Mucosa of descending colon (tissue), 3 donors: Measurements from ENCODE around the gene INSRR. TPM values are rescaled to one million over a fixed set of nuclear protein-coding genes. Genes with fewer than 3 reads are reported as not detected.

Experiments
- ATAC-seq: fragments of 200-7000 bp; cut with Tn5 transposase; one replicate; pipeline ENCODE4 v1.9.1; 2020; ENCODE audit warnings: mild to moderate bottlenecking, moderate library complexity
- DNase-seq, 3 donors: peaks; one replicate each; pipeline ENCODE4 v3.0.0-alpha.2; 2020
- H3K36me3 ChIP-seq: fragments of 200-600 bp; one replicate; pipeline ENCODE4 v1.8.0; 2021; ENCODE audit warnings: low read depth, mild to moderate bottlenecking
- H3K4me1 ChIP-seq: fragments of 200-600 bp; one replicate; pipeline ENCODE4 v1.8.0; 2021; ENCODE audit warnings: low read depth, mild to moderate bottlenecking
- H3K4me3 ChIP-seq: fragments of 200-600 bp; one replicate; pipeline ENCODE4 v1.8.0; 2021; ENCODE audit warnings: mild to moderate bottlenecking
- H3K9me3 ChIP-seq: fragments of 200-600 bp; one replicate; pipeline ENCODE4 v1.8.0; 2021; ENCODE audit warnings: mild to moderate bottlenecking
- intact Hi-C, 2 donors: fragments of 100-400 bp; cut with DNase I in 1 of 2; cut with micrococcal nuclease in 1 of 2; formaldehyde crosslinking; loops; one replicate each; pipeline versions ENCODE4 v1.11.0 to v1.11.1; 2022; cut with DNase I, micrococcal nuclease
- total RNA-seq, 3 donors: library from RNA; stranded (reverse); fragmentation: NEBNext Ultra II Directional in 2 of 3; extraction: Animal tissue kit (Norgen Biotek cat#: 25700) in 2 of 3; gene quantifications; one replicate each; pipeline versions ENCODE4 v1.2.1 to v1.2.4, GENCODE V29; 2021 to 2023
- TF ChIP-seq, protein P1 (sequence below): fragments of 200-600 bp; IDR thresholded peaks from one replicate; pipeline ENCODE4 v1.8.0; 2022; ENCODE audit warnings: antibody characterized with exemption, mild to moderate bottlenecking
- donor health status: DM: no; HTN: no; CAD: no; lungs with moderate emphysema.
- donor health status: DM: no; HTN: no; CAD: no.
- donor health status: DM: no; HTN: yes; CAD: no.

The INSRR gene
- total RNA-seq, 3 donors from 2014 or later: 0.06 to 0.09 TPM; not detected in 1

DNA sequence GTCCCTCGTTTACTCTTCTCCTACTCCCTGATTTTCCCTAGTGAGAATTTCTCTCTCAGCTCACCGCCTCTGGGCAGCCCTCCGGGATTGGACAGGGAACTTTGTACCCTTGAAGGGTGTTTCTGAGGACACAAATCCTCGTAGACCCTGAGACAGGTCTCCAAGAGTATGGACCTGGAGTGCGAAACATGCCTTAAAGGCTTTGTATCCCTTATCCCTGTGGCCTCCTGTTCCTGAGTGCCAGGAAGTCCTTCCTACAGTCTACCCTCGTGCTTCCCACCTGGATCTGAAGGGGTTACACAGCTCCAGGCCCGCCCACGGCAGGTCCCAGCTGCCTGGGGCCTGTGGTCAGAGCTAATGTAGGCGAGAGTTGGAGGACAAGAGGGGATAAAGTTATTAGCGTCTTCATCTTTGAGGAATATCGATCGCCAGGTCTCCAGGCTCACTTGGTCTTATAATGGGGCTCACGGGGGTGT lies 27.0 kb upstream of the INSRR start:
- no peaks in the 10 kb centered on the region for H3K9me3 ChIP-seq
- DNase-seq (no peak), ATAC-seq (no peak)
- intact Hi-C loops: no loop called here
- H3K36me3 ChIP-seq: no peaks in the 10 kb centered on the region
- TF ChIP-seq, protein P1, sequence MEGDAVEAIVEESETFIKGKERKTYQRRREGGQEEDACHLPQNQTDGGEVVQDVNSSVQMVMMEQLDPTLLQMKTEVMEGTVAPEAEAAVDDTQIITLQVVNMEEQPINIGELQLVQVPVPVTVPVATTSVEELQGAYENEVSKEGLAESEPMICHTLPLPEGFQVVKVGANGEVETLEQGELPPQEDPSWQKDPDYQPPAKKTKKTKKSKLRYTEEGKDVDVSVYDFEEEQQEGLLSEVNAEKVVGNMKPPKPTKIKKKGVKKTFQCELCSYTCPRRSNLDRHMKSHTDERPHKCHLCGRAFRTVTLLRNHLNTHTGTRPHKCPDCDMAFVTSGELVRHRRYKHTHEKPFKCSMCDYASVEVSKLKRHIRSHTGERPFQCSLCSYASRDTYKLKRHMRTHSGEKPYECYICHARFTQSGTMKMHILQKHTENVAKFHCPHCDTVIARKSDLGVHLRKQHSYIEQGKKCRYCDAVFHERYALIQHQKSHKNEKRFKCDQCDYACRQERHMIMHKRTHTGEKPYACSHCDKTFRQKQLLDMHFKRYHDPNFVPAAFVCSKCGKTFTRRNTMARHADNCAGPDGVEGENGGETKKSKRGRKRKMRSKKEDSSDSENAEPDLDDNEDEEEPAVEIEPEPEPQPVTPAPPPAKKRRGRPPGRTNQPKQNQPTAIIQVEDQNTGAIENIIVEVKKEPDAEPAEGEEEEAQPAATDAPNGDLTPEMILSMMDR: no peak
- no peak overlapping the region for H3K4me3 ChIP-seq
- no peaks in the 10 kb centered on the region for H3K4me1 ChIP-seq

DNA sequence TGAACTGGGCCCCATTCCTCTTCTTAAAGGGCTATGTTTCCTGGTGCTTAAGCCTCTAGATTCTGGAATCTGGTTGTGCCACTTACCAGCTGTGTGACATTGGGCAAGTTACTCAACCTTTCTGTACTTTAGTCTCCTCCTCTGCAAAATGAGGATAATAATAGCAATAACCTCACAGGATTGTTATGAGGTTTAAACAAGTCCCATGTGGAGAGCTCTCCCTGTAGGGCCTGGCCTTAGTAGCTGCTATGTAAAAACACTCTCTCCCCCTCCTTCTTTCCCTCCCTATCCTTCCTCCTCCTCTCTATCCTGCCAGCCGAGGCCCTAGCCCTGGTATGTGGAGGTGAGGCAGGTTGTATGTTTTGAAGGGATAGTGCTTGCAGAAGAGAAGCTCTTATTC lies 26.4 kb upstream of the INSRR start:
- intact Hi-C loops: no loop called here
- Histone ChIP-seq H3K9me3 (no peaks in the 10 kb centered on the region), H3K4me3 (no peak overlapping the region), H3K4me1 (no peaks in the 10 kb centered on the region), H3K36me3 (no peaks in the 10 kb centered on the region)
- TF ChIP-seq, protein P1: no peak
- DNase-seq (no peak), ATAC-seq (no peak)

GRCh38 chr1:156884560-156885184 lies 25.8 kb upstream of the INSRR start:
- H3K4me3 ChIP-seq: no peak overlapping the region
- no peak for DNase-seq
- TF ChIP-seq, protein P1: no peak

DNA sequence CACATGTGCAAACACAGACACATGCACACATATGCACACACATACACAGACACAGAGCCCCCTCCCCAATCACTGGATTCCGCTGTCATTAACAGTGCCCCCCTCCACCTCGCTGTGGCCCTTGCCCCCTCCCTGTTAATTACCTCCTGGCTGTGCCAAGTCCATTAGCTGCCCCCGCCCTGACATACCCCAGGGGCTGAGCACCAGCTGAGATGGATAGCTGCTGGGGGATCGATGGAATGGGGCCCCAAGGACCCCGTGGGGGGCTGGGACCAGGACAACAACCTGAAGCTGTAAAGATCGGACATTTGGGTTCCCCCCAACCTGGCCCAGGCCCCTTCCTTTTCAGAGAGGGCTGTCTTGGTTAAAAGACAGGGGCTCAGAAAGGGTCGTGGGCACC lies 25.0 kb upstream of the INSRR start:
- DNase-seq (no peak), ATAC-seq (no peak)
- Histone ChIP-seq H3K9me3 (no peaks in the 10 kb centered on the region), H3K36me3 (no peaks in the 10 kb centered on the region), H3K4me3 (no peak overlapping the region), H3K4me1 (no peaks in the 10 kb centered on the region)
- intact Hi-C loops: no loop called here
- TF ChIP-seq, protein P1: no peak

More at GRCh38 chr1:156884560-156885184, 25.8 kb upstream of the INSRR start:
- no peaks in the 10 kb centered on the region for H3K4me1 ChIP-seq
- no peaks in the 10 kb centered on the region for H3K9me3 ChIP-seq
- intact Hi-C loops: no loop called here
- no peaks in the 10 kb centered on the region for H3K36me3 ChIP-seq
- no peak for ATAC-seq

GRCh38 chr1:156882543-156882942 lies 23.6 kb upstream of the INSRR start:
- no peaks in the 10 kb centered on the region for H3K9me3 ChIP-seq
- no peak overlapping the region for H3K4me3 ChIP-seq
- no peaks in the 10 kb centered on the region for H3K4me1 ChIP-seq
- no peaks in the 10 kb centered on the region for H3K36me3 ChIP-seq
- no peak for ATAC-seq
- no peak for DNase-seq
- intact Hi-C loops: no loop called here
- TF ChIP-seq, protein P1: no peak
